GM19238 (cell line): ENCODE data around the gene CAPG.
"Not testable (repeated sequence)": the region's sequence is repeated elsewhere in the genome, so short reads cannot be mapped to it uniquely, and the experiment has no call there.

Source experiments
- DNase-seq: peaks from one replicate; pipeline ENCODE4 v3.0.0; 2011; ENCODE audit warnings: low spot score; ENCODE audit not compliant: insufficient read length

Gene CAPG

DNA sequence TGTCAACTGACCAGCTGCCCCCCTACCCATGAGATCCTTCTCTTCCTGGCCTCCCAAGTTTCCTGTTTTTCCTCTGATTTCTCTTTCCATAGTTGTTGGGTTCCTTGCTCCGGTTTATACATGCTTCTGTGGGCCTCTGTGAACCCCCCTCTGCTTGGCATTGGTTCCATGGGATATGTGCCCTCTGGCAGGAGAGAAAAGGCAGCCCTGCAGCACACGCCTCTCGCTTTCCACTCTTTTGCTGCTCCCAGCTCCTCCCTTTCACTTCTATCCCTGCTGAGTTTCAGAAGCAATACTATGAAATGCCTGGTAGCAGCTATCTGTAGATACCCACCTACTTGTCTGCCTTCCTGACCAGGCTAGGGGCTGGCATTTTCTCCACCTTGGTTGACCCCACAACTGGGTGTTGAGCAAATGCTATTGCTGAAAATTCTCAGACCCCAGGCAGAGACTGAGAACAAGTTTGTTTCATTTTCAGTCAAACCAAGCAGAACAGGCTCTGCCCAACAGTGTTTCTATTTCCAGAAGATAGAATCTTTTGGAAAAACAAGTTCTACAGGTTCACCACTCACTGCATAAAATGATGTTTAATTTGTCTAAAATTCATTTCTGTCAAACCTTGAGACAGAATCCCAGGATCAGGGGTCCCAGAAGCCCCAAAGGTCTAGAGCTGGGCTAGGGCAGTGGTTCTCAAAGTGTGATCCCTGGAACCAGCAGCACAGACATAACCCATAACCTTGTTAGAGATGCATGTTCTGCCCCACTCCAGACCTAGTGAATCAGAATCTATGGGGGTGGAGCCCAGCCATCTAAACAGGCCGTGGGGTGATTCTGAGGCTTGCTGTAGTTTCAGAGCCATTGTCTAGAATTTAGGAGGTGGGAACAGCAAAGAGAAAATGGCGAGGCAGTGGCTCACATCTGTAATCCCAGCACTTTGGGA, 13.4 kb downstream of the CAPG start:
- no peak for DNase-seq

- no peak for DNase-seq
Measured at GRCh38 chr2:85395912-85396475, 14.2 kb downstream of the CAPG start.

- DNase-seq = no peak
Measured at GRCh38 chr2:85394976-85395375, 15.2 kb downstream of the CAPG start.

DNA sequence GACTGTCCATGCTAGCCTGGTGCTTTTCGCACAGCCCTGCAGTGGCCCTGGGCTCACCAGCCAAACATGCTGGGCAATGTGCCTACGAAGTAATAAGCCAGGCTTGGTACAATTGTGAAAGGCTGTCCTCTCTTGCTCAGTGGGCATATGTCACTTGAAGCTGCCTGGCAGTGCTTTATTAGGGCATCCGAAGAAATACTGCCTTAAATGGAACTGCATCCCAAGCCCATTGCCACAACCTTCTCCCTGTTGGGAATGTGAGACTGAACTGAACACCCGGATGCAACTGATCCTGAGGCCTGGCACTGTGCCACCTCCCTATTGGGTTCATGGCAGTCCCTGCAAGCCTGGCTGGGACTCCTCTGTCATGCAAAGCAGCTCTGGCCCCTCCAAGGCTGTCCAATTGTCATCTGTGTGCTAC, 15.9 kb downstream of the CAPG start:
- no peak for DNase-seq

- DNase-seq = no peak
Measured at GRCh38 chr2:85393836-85394235, 16.3 kb downstream of the CAPG start.

DNA sequence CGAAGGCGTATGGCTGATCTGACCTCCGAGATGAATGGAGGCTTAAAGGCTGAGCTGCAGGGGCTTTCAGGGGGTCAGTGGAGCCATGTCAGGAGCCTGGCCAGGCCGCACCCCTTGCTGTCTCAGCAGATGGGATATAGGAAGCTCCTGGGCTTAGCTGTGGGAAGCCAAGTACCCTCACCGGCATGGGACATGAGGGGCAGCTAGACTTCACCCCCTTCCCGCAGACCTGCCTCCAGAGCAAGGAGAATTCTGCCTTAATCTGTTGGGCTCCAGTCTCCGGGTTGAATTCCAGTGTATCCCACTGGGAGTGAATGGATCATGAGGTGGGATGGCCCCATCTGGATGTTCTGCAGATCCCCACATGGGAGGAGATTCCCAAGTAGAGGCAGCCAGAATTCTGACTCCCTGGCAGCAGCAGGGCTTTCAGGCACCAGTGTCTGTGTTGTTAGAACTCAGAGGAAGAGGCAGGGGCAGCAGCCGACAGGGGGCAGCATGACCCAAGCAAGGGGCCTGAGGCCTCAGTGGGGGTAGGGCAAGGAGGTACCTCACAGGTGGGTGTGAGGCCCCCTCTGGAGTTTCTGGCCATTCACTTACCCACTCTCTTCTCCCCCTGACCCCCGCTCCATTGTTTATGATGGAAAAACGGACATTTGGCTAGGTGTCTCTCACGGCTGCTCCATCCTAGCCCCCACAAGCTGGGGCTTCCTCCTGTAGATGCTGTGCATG, 19.1 kb downstream of the CAPG start:
- DNase-seq = peak; percentile 54

GRCh38 chr2:85388878-85389538, 21.2 kb downstream of the CAPG start:
- no peak for DNase-seq

DNA sequence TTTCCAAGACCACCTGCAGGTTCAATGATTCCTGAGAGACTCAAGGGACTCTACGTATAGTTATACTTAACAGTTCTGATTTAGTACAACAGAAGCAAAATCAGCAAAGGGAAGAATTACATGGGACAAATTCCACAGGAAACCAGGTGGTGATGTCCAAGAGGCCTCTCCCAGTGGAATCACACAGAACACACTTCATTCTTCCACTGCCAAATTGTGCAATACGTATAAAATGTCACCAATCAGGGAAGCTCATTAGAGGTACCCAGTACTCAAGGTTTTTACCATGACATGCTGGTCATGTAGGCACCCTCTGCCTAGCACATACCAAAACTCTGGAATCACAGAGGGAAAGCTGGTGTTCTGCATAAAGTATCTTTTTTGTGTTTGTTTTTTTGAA, 22.4 kb downstream of the CAPG start:
- no peak for DNase-seq

DNA sequence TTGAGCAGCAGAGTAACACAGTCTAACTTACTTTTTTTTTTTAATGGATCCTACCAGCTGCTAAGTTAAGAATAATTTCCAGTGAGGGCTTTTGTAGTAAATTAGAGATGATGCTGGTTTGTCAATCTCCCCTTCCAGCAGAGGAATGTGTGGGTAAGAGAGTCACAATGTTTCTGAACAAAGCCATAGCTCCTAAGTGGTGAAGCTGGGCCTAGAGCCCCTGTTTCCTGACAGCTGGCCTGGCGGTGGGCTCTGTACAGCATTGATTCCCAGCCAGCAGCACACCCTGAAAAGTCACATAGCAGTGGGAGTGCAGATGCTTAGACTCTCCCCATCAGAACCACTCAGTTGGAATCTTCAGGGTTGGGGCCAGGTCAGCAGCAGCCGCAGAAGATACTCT, 24.4 kb downstream of the CAPG start:
- DNase-seq = no peak

DNA sequence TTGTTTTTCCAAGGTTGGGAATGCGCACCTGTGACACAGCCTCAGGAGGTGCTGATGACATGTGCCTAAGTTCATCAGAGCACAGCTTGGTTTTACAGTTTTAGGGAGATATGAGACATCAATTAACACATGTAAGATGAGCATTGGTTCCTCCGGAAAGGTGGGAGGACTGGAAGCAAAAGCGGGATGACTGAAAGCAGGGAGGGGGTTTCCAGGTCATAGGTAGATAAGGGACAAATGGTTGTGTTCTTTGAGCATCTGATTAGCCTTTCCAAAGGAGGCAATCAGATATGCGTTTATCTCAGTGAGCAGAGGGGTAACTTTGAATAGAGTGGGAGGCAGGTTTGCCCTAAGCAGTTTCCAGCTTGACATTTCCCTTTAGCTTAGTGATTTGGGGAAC, 26.3 kb downstream of the CAPG start:
- DNase-seq = no peak

GRCh38 chr2:85383151-85383550, 27.0 kb downstream of the CAPG start:
- not testable (repeated sequence) for DNase-seq

- no peak for DNase-seq
Measured at GRCh38 chr2:85380048-85380447, 30.1 kb downstream of the CAPG start.

DNA sequence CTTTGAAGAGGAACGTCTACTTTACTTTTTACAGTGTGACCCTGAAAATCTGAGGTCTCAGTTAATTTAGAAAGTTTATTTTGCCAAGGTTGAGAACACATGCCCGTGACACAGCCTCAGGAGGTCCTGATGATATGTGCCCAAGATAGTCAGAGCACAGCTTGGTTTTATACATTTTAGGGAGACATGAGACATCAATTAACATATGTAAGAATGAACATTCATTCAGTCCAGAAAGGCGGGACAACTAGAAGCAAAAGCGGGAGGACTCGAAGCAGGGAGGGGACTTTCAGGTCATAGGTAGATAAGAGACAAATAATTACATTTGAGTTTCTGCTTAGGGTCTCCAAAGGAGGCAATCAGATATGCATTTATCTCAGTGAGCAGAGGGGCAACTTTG, 31.9 kb downstream of the CAPG start:
- no peak for DNase-seq

GRCh38 chr2:85377083-85377482, 33.1 kb downstream of the CAPG start:
- no peak for DNase-seq

- no peak for DNase-seq
Measured at GRCh38 chr2:85376291-85377065, 33.7 kb downstream of the CAPG start.

GRCh38 chr2:85371045-85371444, 39.1 kb downstream of the CAPG start:
- DNase-seq = no peak

GRCh38 chr2:85369500-85369899, 40.7 kb downstream of the CAPG start:
- no peak for DNase-seq

GRCh38 chr2:85368921-85369320, 41.2 kb downstream of the CAPG start:
- DNase-seq = no peak

- DNase-seq = no peak
Measured at GRCh38 chr2:85367180-85367579, 43.0 kb downstream of the CAPG start.

DNA sequence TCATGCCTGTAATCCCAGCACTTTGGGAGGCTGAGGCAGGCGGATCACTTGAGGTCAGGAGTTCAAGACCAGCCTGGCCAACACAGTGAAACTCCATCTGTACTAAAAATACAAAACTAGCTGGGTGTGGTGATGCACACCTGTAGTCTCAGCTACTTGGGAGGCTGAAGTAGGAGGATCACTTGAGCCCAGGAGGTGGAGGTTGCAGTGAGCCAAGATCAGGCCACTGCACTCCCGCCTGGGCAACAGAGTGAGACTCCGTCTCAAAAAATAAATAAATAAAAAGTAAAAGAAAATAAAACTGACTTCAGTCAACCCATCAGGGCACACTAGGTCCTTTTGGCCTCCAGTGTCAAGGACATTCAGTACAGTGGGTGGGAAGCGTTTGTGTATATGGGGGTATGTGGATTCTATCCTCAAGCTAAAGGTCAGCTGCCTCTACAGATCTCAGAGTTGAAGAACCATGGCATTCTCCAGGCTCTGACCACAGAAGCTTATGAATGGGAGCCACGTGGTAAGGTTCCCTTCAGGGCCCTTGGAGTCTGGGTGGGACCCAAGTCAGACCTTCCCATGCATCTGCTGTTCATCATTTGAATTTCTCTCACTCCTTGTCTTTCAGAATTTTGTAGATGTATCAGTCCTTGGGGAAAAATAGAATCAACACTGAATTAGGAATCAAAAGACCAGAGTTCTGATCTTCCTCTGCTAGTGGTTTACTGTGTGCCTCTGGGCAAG, 47.3 kb downstream of the CAPG start:
- DNase-seq = not testable (repeated sequence)
